ENCODE measurements around the gene MLKL.

- TF ChIP-seq CTCF (optimal IDR thresholded peaks at IDR 0.05 in 1 of 3, IDR thresholded peaks at IDR 0.05 in 1 of 3, conservative IDR thresholded peaks at IDR 0.05 in 1 of 3; ENCODE audit: extremely low read depth in 1 of 3, insufficient read depth in 2 of 3, low read length in 3 of 3) (no peak), EZH2 (IDR thresholded peaks at IDR 0.05; ENCODE audit: low read length) (no peak)
Observed at GRCh38 chr16:74651841-74652240, 48.8 kb downstream of the MLKL start.

Measured in keratinocyte (primary cell).